ENCODE data around the gene CLDN4. TPM values are rescaled to one million over a fixed set of nuclear protein-coding genes. Genes with fewer than 3 reads are reported as not detected.

Gene CLDN4
- total and polyA plus RNA-seq, 4 donors: 0.19 to 16.9 (median 0.76) TPM

DNA sequence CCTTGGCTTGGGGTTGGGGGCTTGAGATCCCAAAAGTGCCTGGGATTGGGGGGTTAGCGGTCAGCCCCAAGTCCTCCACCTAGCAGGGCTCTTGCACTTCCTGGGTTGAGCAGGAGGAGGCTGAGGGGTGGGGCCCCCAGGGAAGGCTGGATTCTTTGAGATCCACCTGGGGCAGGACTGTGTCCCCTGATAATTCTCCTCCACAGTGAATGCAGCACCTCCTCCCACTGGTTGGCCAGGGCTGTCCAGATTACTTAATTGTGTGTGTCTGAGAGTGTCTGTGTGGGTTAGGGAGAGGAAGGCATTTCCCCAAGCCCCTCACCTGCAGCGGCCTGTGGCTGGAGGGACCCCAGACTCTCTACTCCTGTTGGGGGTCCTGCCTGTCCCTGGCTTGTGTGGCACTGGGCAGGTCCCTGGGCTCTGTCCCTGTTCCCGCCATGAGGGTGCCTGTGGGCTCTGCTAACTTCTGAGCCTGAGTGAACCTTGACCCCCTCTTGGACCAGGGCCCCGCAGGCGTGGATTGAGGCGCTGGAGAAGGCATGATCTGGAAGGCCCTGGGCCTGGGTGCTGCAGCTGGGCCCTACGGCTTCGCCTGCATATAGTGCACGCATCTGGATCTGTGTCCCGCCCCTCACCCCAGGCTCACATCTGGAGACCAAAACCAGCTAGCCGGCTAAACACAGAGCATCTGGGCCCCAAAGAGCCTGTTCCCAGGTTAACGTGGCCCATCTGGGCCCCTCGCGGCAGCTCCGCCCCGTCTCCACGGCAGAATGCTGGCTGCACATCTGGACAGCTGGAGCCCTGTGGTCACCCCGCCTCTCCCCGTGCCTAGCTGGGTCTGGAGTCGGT, 40.6 kb downstream of the CLDN4 start:
- peak overlapping the region; percentile 58 to 88 for H3K27ac ChIP-seq (ENCODE audit: low read depth in 1 of 2, low read length in 2 of 2)
- 48 to 58% methylated on average over 20 of the region's 20 CpGs for WGBS, 2 donors
- intact Hi-C loops (cut with DNase I): no loop called here
- ATAC-seq (ENCODE audit: low FRiP score) (peak; percentile 10), DNase-seq (no peak)
- H3K36me3 ChIP-seq (ENCODE audit: control insufficient read depth in 1 of 2, insufficient read depth in 2 of 2, low read length in 1 of 2): no peaks in the 10 kb centered on the region
- no peaks in the 10 kb centered on the region for H3K4me1 ChIP-seq (ENCODE audit: control insufficient read depth in 1 of 2, insufficient read depth in 2 of 2, low read length in 2 of 2)
- no peak overlapping the region for H3K4me3 ChIP-seq (ENCODE audit: low read length in 2 of 2)
- H3K27me3 ChIP-seq (ENCODE audit: control insufficient read depth in 1 of 2, insufficient read depth in 2 of 2, low read length in 1 of 2): no peaks in the 10 kb centered on the region
- H3K9me3 ChIP-seq (ENCODE audit: control insufficient read depth, low read length): no peaks in the 10 kb centered on the region

GRCh38 chr7:73872056-73872908, 41.5 kb downstream of the CLDN4 start:
- Histone ChIP-seq H3K36me3 (ENCODE audit: control insufficient read depth in 1 of 2, insufficient read depth in 2 of 2, low read length in 1 of 2) (no peaks in the 10 kb centered on the region), H3K27ac (ENCODE audit: low read depth in 1 of 2, low read length in 2 of 2) (peak overlapping the region; percentile 58 to 88), H3K4me3 (ENCODE audit: low read length in 2 of 2) (no peak overlapping the region), H3K4me1 (ENCODE audit: control insufficient read depth in 1 of 2, insufficient read depth in 2 of 2, low read length in 2 of 2) (no peaks in the 10 kb centered on the region), H3K9me3 (ENCODE audit: control insufficient read depth, low read length) (no peaks in the 10 kb centered on the region), H3K27me3 (ENCODE audit: control insufficient read depth in 1 of 2, insufficient read depth in 2 of 2, low read length in 1 of 2) (no peaks in the 10 kb centered on the region)
- no peak for ATAC-seq (ENCODE audit: low FRiP score)
- 32 to 34% methylated on average over 9 to 13 of the region's 13 CpGs for WGBS, 2 donors
- no peak for DNase-seq
- intact Hi-C loops (cut with DNase I): no loop called here

DNA sequence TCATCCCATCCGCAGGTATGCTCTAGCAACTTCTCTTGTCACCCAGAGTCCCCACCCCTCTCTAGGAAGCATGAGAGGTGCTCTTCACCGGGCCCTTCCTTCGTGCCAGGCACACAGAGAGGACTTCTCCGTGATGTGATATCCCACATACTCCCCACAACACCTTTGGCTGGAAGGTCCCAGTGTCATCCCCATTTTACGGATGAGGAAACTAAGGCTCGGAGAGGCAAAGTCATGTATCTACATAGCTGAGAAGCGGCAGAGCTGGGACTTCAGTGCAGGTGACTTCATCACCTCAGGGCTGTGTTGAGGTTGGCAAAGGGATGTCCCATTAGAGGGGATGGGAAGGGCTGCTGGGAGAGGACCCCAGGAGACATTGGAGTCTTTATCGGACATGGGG, 45.6 kb downstream of the CLDN4 start:
- Histone ChIP-seq H3K4me1 (ENCODE audit: control insufficient read depth in 1 of 2, insufficient read depth in 2 of 2, low read length in 2 of 2) (peaks cover 2 to 3% of the 10 kb centered on the region in 2 donors), H3K9me3 (ENCODE audit: control insufficient read depth, low read length) (no peaks in the 10 kb centered on the region), H3K27me3 (ENCODE audit: control insufficient read depth in 1 of 2, insufficient read depth in 2 of 2, low read length in 1 of 2) (no peaks in the 10 kb centered on the region), H3K27ac (ENCODE audit: low read depth in 1 of 2, low read length in 2 of 2) (no peak overlapping the region), H3K36me3 (ENCODE audit: control insufficient read depth in 1 of 2, insufficient read depth in 2 of 2, low read length in 1 of 2) (no peaks in the 10 kb centered on the region), H3K4me3 (ENCODE audit: low read length in 2 of 2) (no peak overlapping the region)
- 95 to 96% methylated on average over 8 of the region's 8 CpGs for WGBS, 2 donors
- no peak for ATAC-seq (ENCODE audit: low FRiP score)
- no peak for DNase-seq
- intact Hi-C loops (cut with DNase I): no loop called here

GRCh38 chr7:73876973-73877372, 46.2 kb downstream of the CLDN4 start:
- no peak for DNase-seq
- 34 to 41% methylated on average over 12 of the region's 12 CpGs for WGBS, 2 donors
- peaks cover 5 to 6% of the 10 kb centered on the region in 2 donors for H3K4me1 ChIP-seq (ENCODE audit: control insufficient read depth in 1 of 2, insufficient read depth in 2 of 2, low read length in 2 of 2)

DNA sequence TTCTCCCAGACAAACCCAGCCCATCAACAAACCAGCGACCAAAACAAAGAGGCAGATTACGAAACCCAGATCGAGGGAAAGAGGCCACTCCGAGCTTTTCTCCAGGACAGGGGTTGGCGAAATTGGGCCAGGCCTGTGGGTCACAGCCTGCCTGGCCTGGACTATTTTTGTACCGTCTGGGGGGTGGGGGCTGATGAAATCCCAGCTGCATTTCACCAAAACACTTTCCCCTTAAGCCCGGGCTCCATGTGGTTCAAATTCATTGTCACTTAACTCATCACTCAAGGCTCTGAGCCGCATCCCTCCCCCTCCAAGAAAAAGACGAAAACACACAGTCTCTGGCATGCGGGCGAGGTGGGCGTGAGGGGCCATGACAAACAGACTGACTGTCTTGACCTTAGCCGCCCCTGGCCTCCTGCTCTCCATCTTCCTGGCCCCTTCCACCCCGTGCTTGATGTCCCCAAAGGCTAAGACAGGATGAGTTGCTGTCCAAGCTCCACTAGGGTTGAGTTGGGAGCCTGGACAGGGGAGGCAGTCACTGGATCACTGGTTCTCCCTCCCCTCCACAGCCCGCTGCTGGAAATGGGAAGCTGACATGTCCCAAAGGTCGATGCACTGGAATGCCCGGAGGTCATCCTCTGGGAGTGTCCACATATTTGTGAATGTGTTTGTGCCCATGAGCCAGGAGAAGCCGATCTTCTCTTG, 49.3 kb downstream of the CLDN4 start:
- intact Hi-C loops (cut with DNase I): loop anchor here in 1 of 2 donors (5.0 kb wide), 1 partner anchor 142 kb away; no protein-coding TSS in a partner anchor
- no peak for DNase-seq
- no peaks in the 10 kb centered on the region for H3K27me3 ChIP-seq (ENCODE audit: control insufficient read depth in 1 of 2, insufficient read depth in 2 of 2, low read length in 1 of 2)
- peak; percentile 71 for ATAC-seq (ENCODE audit: low FRiP score)
- no peaks in the 10 kb centered on the region for H3K9me3 ChIP-seq (ENCODE audit: control insufficient read depth, low read length)
- no peak overlapping the region for H3K4me3 ChIP-seq (ENCODE audit: low read length in 2 of 2)
- peak overlapping the region; percentile 49 to 60 for H3K27ac ChIP-seq (ENCODE audit: low read depth in 1 of 2, low read length in 2 of 2)
- no peaks in the 10 kb centered on the region for H3K36me3 ChIP-seq (ENCODE audit: control insufficient read depth in 1 of 2, insufficient read depth in 2 of 2, low read length in 1 of 2)
- peaks cover 5 to 6% of the 10 kb centered on the region in 2 donors for H3K4me1 ChIP-seq (ENCODE audit: control insufficient read depth in 1 of 2, insufficient read depth in 2 of 2, low read length in 2 of 2)
- WGBS, 2 donors: 4 to 9% methylated on average over 18 of the region's 18 CpGs

More at GRCh38 chr7:73876973-73877372, 46.2 kb downstream of the CLDN4 start:
- Histone ChIP-seq H3K27ac (ENCODE audit: low read depth in 1 of 2, low read length in 2 of 2) (peak overlapping the region in 1 of 2 donors; percentile 13), H3K9me3 (ENCODE audit: control insufficient read depth, low read length) (no peaks in the 10 kb centered on the region), H3K36me3 (ENCODE audit: control insufficient read depth in 1 of 2, insufficient read depth in 2 of 2, low read length in 1 of 2) (no peaks in the 10 kb centered on the region), H3K27me3 (ENCODE audit: control insufficient read depth in 1 of 2, insufficient read depth in 2 of 2, low read length in 1 of 2) (no peaks in the 10 kb centered on the region), H3K4me3 (ENCODE audit: low read length in 2 of 2) (no peak overlapping the region)
- ATAC-seq (ENCODE audit: low FRiP score): no peak
- intact Hi-C loops (cut with DNase I): no loop called here

DNA sequence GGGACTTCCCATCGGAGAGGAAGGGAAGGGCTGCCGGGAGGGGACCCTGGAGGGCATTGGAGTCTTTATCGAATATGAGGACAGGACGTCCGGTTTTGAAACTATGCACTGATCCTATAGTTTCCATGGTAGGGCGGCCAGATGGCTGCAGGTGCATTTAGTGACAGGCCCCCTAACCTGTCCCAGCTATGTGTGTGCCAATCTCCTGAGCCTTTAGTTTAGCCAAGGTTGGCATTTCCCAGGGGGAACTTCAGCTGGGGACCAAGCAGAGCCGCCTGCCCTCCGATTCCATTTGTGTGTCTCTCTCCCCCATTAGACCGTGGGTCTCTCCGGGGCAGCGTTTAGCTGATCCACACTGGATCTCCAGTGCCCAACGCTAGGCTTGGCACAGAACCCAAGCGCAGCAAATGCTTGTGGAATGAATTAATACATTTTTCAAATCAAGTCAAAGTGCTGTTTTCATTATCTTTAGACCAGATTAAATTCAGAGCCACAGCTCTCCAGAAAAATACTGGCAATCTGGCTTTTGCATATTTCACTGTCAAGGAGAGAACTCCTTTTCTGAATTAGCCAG, 50.0 kb downstream of the CLDN4 start:
- DNase-seq: no peak
- peak overlapping the region; percentile 32 to 60 for H3K27ac ChIP-seq (ENCODE audit: low read depth in 1 of 2, low read length in 2 of 2)
- intact Hi-C loops (cut with DNase I): loop anchor here in 1 of 2 donors (5.0 kb wide), 1 partner anchor 141 kb away; no protein-coding TSS in a partner anchor

DNA sequence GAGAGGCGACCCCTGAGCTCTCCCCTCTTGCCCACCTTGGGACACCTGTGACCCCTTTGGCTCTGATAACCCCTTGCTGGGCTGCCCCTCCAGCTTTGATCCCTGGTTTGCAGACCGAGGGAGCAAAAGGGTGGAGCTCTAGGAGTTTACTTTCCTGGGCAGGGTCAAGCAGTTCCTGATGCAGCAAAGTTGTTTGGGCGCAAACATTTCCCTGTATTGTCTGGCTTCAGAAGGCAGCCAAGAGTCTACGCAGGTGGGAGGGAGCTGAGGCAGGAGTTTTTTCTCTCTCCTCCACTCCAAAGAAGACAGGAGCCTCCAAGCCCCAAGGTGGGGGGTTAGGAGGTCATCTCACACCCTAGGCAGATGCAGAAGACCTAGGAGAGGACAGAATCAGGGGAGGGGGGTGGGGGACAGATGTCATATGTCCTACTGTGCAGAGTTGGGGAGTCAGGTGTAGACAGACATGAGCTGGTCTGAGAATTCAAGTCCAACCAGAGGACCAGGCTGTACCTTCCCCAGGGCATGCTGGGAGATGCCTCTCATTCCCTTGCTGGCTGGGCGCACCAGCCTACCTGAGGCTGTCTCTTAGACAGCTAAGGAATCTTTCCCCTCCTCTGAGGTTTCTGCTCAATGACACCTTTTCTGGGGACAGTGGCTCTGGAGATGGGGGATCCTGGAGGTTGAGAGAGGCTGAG, 50.7 kb downstream of the CLDN4 start:
- 20 to 25% methylated on average over 5 of the region's 5 CpGs for WGBS, 2 donors
- DNase-seq: no peak
- no peak for ATAC-seq (ENCODE audit: low FRiP score)
- peak overlapping the region; percentile 32 to 60 for H3K27ac ChIP-seq (ENCODE audit: low read depth in 1 of 2, low read length in 2 of 2)
- H3K27me3 ChIP-seq (ENCODE audit: control insufficient read depth in 1 of 2, insufficient read depth in 2 of 2, low read length in 1 of 2): no peaks in the 10 kb centered on the region
- no peak overlapping the region for H3K4me3 ChIP-seq (ENCODE audit: low read length in 2 of 2)
- no peaks in the 10 kb centered on the region for H3K36me3 ChIP-seq (ENCODE audit: control insufficient read depth in 1 of 2, insufficient read depth in 2 of 2, low read length in 1 of 2)
- no peaks in the 10 kb centered on the region for H3K9me3 ChIP-seq (ENCODE audit: control insufficient read depth, low read length)
- peaks cover 5 to 6% of the 10 kb centered on the region in 2 donors for H3K4me1 ChIP-seq (ENCODE audit: control insufficient read depth in 1 of 2, insufficient read depth in 2 of 2, low read length in 2 of 2)
- intact Hi-C loops (cut with DNase I): loop anchor here in 1 of 2 donors (5.0 kb wide), 1 partner anchor 141 kb away; no protein-coding TSS in a partner anchor

More for the DNA sequence above, 50.0 kb downstream of the CLDN4 start:
- 7 to 9% methylated on average over 13 of the region's 13 CpGs for WGBS, 2 donors
- H3K4me3 ChIP-seq (ENCODE audit: low read length in 2 of 2): no peak overlapping the region
- no peaks in the 10 kb centered on the region for H3K9me3 ChIP-seq (ENCODE audit: control insufficient read depth, low read length)
- H3K36me3 ChIP-seq (ENCODE audit: control insufficient read depth in 1 of 2, insufficient read depth in 2 of 2, low read length in 1 of 2): no peaks in the 10 kb centered on the region
- ATAC-seq (ENCODE audit: low FRiP score): peak; percentile 40
- no peaks in the 10 kb centered on the region for H3K27me3 ChIP-seq (ENCODE audit: control insufficient read depth in 1 of 2, insufficient read depth in 2 of 2, low read length in 1 of 2)
- peaks cover 5 to 6% of the 10 kb centered on the region in 2 donors for H3K4me1 ChIP-seq (ENCODE audit: control insufficient read depth in 1 of 2, insufficient read depth in 2 of 2, low read length in 2 of 2)
